Esophagus (tissue), 2 donors: ENCODE data around the gene PGA5. TPM values are rescaled to one million over a fixed set of nuclear protein-coding genes. Genes with fewer than 3 reads are reported as not detected.
"Not testable (repeated sequence)": the region's sequence is repeated elsewhere in the genome, so short reads cannot be mapped to it uniquely, and the experiment has no call there.

ENCODE experiments used
- H3K27ac ChIP-seq, 2 donors: one replicate each; pipeline ENCODE4 v1.5.1; 2013; ENCODE audit warnings: low read depth in 2 of 2, mild to moderate bottlenecking in 2 of 2, inconsistent platforms in 1 of 2, low read length in 1 of 2, moderate library complexity in 1 of 2
- H3K27me3 ChIP-seq, 2 donors: one replicate each; pipeline ENCODE4 v1.6.1; 2013; ENCODE audit warnings: low read length in 2 of 2, control low read depth in 1 of 2, mild to moderate bottlenecking in 1 of 2; ENCODE audit not compliant: insufficient read depth in 2 of 2, control insufficient read depth in 1 of 2
- H3K36me3 ChIP-seq, 2 donors: one replicate each; pipeline ENCODE4 v1.6.1; 2013; ENCODE audit warnings: low read length in 1 of 2; ENCODE audit not compliant: control insufficient read depth in 2 of 2, insufficient read depth in 2 of 2
- H3K4me1 ChIP-seq, 2 donors: one replicate each; pipeline ENCODE4 v1.6.1; 2013; ENCODE audit warnings: low read length in 1 of 2; ENCODE audit not compliant: control insufficient read depth in 2 of 2, insufficient read depth in 2 of 2
- H3K4me3 ChIP-seq, 2 donors: one replicate each; pipeline ENCODE4 v1.5.1; 2013; ENCODE audit warnings: low read length in 2 of 2, mild to moderate bottlenecking in 2 of 2, low read depth in 1 of 2, moderate library complexity in 1 of 2
- H3K9me3 ChIP-seq, 2 donors: one replicate each; pipeline ENCODE4 v1.6.1; 2013; ENCODE audit warnings: mild to moderate bottlenecking in 2 of 2, low read depth in 1 of 2, low read length in 1 of 2, moderate library complexity in 1 of 2; ENCODE audit not compliant: control insufficient read depth in 2 of 2, insufficient read depth in 1 of 2
- WGBS, 2 donors: extraction: QIAGEN DNeasy Blood & Tissue Kit; methylation state at CpG; one replicate each; pipeline ENCODE4 v1.1.7; 2013; 5-methylcytosine and 5-hydroxymethylcytosine counted together
- polyA plus RNA-seq, 2 donors: library from polyadenylated mRNA; stranded (reverse); fragments of 200-250 nt; gene quantifications; one replicate each; pipeline ENCODE4 v1.2.3, GENCODE V29; 2013
- donor health status: healthy with polysubstance abuse.
- donor health status: Bipolar disorder and iron deficiency.

The PGA5 gene
- polyA plus RNA-seq, 2 donors, result 0.11 to 3.2 TPM

DNA sequence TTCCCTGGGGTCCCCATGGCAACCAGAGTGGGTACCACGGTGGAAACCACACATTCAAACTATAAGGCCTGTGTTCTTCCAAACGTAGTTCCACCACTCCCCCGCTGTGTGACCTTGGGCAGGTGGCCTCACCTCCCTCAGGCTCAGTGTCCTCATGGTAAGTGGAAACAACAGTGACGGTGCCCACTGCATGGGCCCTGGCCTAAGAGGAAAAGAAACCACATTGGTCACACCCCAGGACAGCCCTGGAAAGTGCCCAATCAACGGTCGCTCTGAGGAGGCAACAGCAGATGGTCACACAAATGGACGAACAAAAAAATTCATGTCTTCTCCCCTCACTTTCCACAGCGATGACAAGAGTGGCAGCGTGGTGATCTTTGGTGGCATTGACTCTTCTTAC, 7.1 kb downstream of the PGA5 start:
- WGBS, 2 donors, result 86 to 90% methylated on average over 9 of the region's 9 CpGs
- not testable (repeated sequence) for H3K4me3 ChIP-seq, H3K4me1 ChIP-seq, H3K9me3 ChIP-seq, H3K27ac ChIP-seq, H3K27me3 ChIP-seq, H3K36me3 ChIP-seq

DNA sequence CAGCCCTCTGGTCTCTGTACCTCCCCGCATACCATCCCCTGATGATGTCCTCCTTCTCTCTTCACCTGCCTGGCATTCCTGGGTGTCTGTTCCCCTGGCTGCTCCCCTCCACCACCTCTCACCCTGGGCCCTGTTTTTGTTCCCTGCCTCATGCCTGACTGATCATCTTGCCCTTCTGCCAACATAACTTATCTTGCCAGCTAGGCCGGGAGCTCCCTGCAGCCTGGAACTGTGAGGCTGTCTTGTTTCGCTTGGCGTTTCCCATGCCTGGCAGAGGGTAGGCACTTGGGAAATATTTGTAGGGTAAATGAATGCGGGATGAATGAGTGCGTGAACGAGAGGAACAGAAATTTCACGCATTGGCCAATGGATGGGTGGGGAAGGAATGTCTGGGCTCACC, 8.2 kb downstream of the PGA5 start:
- H3K27me3 ChIP-seq, H3K27ac ChIP-seq, H3K9me3 ChIP-seq, H3K4me3 ChIP-seq, H3K4me1 ChIP-seq, H3K36me3 ChIP-seq: not testable (repeated sequence)
- 58 to 70% methylated on average over 8 of the region's 8 CpGs for WGBS, 2 donors

DNA sequence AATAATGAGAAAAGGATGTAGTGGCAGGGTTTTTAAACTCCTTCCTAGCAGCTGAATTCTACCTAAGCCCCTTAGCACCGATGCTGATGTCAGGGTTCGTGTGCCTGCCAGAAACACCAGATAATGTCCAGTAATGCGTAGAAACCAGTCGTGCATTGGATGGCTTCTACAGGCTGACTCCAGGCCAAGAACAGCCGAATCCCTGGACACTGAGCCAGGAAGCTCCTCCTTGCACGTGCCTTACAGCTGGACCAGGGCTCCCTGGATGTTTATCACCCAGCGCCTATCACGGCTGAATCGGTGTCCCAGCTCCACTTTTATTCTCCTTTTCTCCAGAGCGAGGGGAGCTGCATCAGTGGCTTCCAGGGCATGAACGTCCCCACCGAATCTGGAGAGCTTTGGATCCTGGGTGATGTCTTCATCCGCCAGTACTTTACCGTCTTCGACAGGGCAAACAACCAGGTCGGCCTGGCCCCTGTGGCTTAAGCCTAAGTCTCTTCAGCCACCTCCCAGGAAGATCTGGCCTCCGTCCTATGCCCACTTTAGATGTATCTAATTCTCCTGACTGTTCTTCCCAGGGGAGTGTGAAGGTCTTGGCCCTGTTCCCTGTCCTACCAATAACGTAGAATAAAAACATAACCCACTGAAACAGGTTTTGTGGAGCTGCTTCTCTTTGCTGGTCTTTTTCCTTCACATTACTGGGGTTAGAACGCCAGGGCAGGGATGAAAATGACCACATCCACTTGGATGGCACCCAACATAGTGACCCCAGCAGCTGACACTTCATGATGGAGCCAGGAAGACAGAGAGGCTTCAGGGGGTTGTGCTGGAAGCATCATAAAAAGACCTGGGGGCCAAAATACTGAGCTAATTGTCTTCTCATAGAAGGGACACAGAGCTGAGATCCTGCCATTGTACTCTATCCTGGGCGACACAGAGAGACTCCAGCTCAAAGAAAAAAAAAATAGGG, 10.1 kb downstream of the PGA5 start:
- not testable (repeated sequence) for H3K9me3 ChIP-seq, H3K4me1 ChIP-seq, H3K27ac ChIP-seq, H3K36me3 ChIP-seq, H3K27me3 ChIP-seq, H3K4me3 ChIP-seq
- WGBS, 2 donors, result 67% methylated on average over 20 of the region's 20 CpGs

DNA sequence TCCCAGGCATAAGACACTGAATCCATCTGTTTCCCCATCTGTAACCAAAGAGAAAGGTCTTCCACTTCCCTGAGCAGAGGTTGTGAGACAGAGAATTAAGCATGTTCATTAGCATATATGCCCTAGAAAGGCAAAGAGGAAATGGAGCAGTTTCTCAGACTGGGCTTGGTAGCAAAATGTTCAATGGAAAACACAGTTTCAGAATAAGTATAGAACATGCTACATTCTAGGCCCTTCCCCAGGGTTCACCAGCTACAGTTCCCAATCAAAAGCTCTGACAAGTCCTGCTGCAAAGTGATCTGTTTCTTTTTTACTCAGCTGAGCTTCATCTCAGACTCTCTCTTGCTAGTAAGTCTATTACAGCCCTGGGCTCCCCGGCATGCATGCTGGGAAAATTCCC, 11.4 kb downstream of the PGA5 start:
- not testable (repeated sequence) for H3K9me3 ChIP-seq, H3K27ac ChIP-seq, H3K4me3 ChIP-seq, H3K27me3 ChIP-seq, H3K36me3 ChIP-seq, H3K4me1 ChIP-seq
- WGBS, 2 donors, result 46 to 67% methylated on average over 1 of the region's 1 CpG

DNA sequence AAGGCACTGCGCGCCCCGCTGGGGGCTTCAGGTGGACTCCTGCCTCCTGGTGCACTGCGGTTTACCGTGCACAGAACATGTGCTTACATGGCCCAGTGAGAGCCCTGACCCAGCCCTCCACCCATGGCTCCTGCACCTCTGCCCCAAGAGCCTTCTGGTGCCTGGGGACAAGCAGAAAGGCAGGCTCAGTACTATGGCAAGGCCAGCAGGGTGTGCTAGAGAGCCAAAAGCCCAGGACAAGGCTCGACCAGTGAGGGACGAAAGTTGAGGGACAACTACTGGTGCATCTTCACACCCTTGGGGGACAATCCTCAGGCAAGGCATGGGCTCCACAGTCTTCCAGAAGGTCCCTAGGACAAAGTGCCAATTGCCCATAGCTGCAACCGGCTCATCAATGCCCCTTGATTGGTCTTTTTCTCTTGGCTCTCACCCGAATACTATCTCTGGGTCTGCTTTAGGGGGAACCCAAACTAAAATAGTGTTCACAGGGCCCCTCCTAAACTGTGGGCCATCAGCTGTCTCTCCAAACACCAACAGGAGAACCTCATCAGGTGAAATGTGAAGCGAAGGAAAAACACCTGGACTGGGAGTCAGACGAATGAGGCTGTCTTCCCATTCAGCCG, 13.5 kb downstream of the PGA5 start:
- Histone ChIP-seq H3K9me3 (no peaks in the 10 kb centered on the region), H3K4me3 (no peak overlapping the region), H3K36me3 (no peaks in the 10 kb centered on the region), H3K27me3 (no peaks in the 10 kb centered on the region), H3K27ac (no peak overlapping the region), H3K4me1 (no peaks in the 10 kb centered on the region)
- 54 to 55% methylated on average over 12 of the region's 12 CpGs for WGBS, 2 donors

DNA sequence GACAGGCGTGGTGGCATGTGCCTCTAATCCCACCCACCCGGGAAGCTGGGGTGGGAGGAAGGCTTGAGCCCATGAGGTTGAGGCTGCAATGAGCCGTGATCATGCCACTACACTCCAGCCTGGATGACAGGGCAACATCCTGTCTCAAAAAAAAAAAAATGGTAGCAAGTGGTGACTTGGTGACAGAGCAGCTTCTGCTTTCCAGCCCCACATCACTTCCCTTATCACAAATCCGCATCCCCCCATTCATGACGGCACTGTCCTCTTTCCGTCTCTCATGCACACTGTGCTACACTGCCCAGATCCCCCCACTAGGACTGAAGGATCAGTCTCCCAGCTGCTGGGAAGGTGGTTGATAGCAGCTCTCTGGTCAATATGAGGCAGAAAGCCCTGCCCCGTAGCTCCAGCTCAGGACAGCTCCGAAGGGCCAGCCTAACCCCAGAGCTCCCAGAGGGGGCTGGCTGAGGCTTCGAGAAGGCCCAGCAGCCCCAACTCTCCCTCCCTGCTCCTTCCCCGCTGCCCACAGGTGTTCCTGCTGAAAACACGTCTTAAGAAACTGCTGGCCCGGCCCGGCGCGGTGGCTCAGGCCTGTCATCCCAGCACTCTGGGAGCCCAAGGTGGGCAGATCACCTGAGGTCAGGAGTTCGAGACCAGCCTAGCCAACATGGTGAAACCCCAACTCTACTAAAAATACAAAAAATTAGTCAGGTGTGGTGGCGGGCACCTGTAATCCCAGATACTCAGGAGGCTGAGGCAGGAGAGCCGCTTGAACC, 15.9 kb downstream of the PGA5 start:
- Histone ChIP-seq H3K36me3 (no peaks in the 10 kb centered on the region), H3K27ac (no peak overlapping the region), H3K4me3 (no peak overlapping the region), H3K9me3 (no peaks in the 10 kb centered on the region), H3K4me1 (no peaks in the 10 kb centered on the region), H3K27me3 (no peaks in the 10 kb centered on the region)
- 90 to 94% methylated on average over 18 of the region's 18 CpGs for WGBS, 2 donors

DNA sequence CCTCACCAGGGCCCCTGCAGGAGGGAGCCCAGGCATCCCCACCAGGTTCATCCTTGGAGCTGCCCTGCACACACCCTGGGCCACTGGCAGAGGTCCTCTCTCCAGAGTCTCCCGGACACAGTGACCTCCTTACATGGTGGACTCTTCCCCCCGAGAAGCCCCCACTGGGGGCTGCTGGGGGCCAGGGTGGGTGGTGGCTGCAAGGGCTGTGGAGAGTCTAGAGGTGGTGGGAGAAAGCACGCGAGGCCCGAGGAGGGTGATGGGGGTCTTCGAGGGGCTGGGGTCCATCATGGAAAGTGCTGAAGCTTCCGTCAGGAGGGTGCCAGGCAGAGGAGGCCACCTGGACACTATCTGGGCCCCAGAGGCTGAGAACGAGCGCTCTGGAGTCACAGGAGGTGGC, 17.6 kb downstream of the PGA5 start:
- Histone ChIP-seq H3K4me3 (no peak overlapping the region), H3K4me1 (no peaks in the 10 kb centered on the region), H3K27ac (no peak overlapping the region), H3K36me3 (no peaks in the 10 kb centered on the region), H3K9me3 (no peaks in the 10 kb centered on the region), H3K27me3 (no peaks in the 10 kb centered on the region)
- 85 to 88% methylated on average over 9 of the region's 9 CpGs for WGBS, 2 donors

DNA sequence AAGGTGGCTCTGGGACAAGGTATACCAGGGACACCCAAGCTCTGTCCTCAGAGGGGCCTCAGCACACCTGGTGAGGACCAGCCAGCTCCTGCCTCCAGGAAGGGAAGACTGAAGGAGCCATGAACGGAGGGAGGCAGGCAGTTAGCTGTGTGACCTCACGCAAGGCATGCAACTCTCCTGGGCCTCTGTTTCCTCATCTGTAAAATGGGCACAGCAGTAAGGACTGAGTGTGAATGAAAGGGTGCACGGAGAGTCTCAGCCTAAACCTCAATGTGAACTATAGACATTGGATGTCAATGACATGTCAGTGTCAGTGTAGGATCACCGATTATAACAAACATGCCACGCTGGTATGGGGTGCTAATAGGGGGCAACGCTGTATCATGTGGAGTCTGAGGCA, 18.4 kb downstream of the PGA5 start:
- Histone ChIP-seq H3K9me3 (no peaks in the 10 kb centered on the region), H3K4me3 (no peak overlapping the region), H3K27ac (no peak overlapping the region), H3K27me3 (no peaks in the 10 kb centered on the region), H3K36me3 (no peaks in the 10 kb centered on the region), H3K4me1 (no peaks in the 10 kb centered on the region)
- WGBS, 2 donors, result 93 to 97% methylated on average over 6 of the region's 6 CpGs

DNA sequence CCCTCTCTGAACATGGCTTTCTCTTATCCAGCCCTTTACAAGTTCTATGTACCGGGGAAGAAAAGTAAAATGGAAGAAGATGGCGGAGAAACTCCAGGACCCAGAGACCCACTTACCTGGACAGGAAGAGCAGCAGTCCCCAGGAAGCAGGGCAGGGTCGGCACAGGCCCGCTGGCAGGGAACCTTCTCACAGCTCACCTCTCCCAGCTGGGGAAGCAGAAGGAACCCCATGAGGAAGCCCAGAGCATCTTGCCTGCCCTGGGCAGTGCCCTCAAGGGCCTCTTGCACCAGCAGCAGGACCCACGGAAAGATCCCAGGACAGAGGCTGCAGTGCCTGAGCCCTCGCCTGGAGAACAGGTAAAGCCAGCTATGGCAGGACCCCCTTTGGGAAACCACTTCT, 23.4 kb downstream of the PGA5 start:
- no peaks in the 10 kb centered on the region for H3K9me3 ChIP-seq
- H3K27ac ChIP-seq, result no peak overlapping the region
- no peaks in the 10 kb centered on the region for H3K36me3 ChIP-seq
- H3K27me3 ChIP-seq, result no peaks in the 10 kb centered on the region
- no peak overlapping the region for H3K4me3 ChIP-seq
- H3K4me1 ChIP-seq, result no peaks in the 10 kb centered on the region
- 92 to 93% methylated on average over 6 of the region's 6 CpGs for WGBS, 2 donors
